Measurements from ENCODE around the gene ARHGEF4.

Gene ARHGEF4

GRCh38 chr2:130821867-130822266 is 14.8 kb upstream of the ARHGEF4 start:
- TF ChIP-seq CTCF (conservative IDR thresholded peaks at IDR 0.05; ENCODE audit: low read length) (no peak), EZH2phosphoT487 (IDR thresholded peaks at IDR 0.05; ENCODE audit: borderline replicate concordance) (no peak)
- H3K9ac ChIP-seq (ENCODE audit: low read depth, low read length, poor library complexity, severe bottlenecking) = no peak overlapping the region
- no peaks in the 10 kb centered on the region for H3K79me2 ChIP-seq (ENCODE audit: insufficient read depth, low read length)
- no peak overlapping the region for H3K4me2 ChIP-seq (ENCODE audit: low read depth, low read length, poor library complexity, severe bottlenecking)
- no peak overlapping the region for H3K4me3 ChIP-seq (ENCODE audit: low read length, poor library complexity, severe bottlenecking)
- H2AFZ ChIP-seq (ENCODE audit: low read length) = no peak overlapping the region
- H4K20me1 ChIP-seq (ENCODE audit: insufficient read depth, low read length, poor library complexity, severe bottlenecking) = no peaks in the 10 kb centered on the region
- no peaks in the 10 kb centered on the region for H3F3A ChIP-seq (ENCODE audit: low read depth)
- no peaks in the 10 kb centered on the region for H3K4me1 ChIP-seq (ENCODE audit: insufficient read depth, low read length, poor library complexity, severe bottlenecking)
- H3K9me2 ChIP-seq (replicated peaks; ENCODE audit: low read depth, low read length) = no peaks in the 10 kb centered on the region
- no peaks in the 10 kb centered on the region for H3K36me3 ChIP-seq (ENCODE audit: insufficient read depth, low read length)
- no peaks in the 10 kb centered on the region for H3K27me3 ChIP-seq (ENCODE audit: insufficient read depth, low read length, poor library complexity, severe bottlenecking)
- no peaks in the 10 kb centered on the region for H3K9me3 ChIP-seq (ENCODE audit: insufficient read depth, low read depth, low read length)

- no peak overlapping the region for H3K4me3 ChIP-seq (ENCODE audit: low read length, poor library complexity, severe bottlenecking)
- H3K27me3 ChIP-seq (ENCODE audit: insufficient read depth, low read length, poor library complexity, severe bottlenecking) = no peaks in the 10 kb centered on the region
- H4K20me1 ChIP-seq (ENCODE audit: insufficient read depth, low read length, poor library complexity, severe bottlenecking) = no peaks in the 10 kb centered on the region
- no peaks in the 10 kb centered on the region for H3K4me1 ChIP-seq (ENCODE audit: insufficient read depth, low read length, poor library complexity, severe bottlenecking)
- TF ChIP-seq CTCF (conservative IDR thresholded peaks at IDR 0.05; ENCODE audit: low read length) = no peak
- TF ChIP-seq EZH2phosphoT487 (IDR thresholded peaks at IDR 0.05; ENCODE audit: borderline replicate concordance) = no peak
- H2AFZ ChIP-seq (ENCODE audit: low read length) = no peak overlapping the region
- no peaks in the 10 kb centered on the region for H3K79me2 ChIP-seq (ENCODE audit: insufficient read depth, low read length)
- H3K9me2 ChIP-seq (replicated peaks; ENCODE audit: low read depth, low read length) = no peaks in the 10 kb centered on the region
- H3K4me2 ChIP-seq (ENCODE audit: low read depth, low read length, poor library complexity, severe bottlenecking) = no peak overlapping the region
- no peaks in the 10 kb centered on the region for H3K9me3 ChIP-seq (ENCODE audit: insufficient read depth, low read depth, low read length)
- no peaks in the 10 kb centered on the region for H3F3A ChIP-seq (ENCODE audit: low read depth)
- no peak overlapping the region for H3K9ac ChIP-seq (ENCODE audit: low read depth, low read length, poor library complexity, severe bottlenecking)
- no peaks in the 10 kb centered on the region for H3K36me3 ChIP-seq (ENCODE audit: insufficient read depth, low read length)
These were observed 13.9 kb upstream of the ARHGEF4 start for GRCh38 chr2:130822766-130823165.

GRCh38 chr2:130823171-130823885 is 13.4 kb upstream of the ARHGEF4 start:
- Histone ChIP-seq H3K79me2 (ENCODE audit: insufficient read depth, low read length) (no peaks in the 10 kb centered on the region), H4K20me1 (ENCODE audit: insufficient read depth, low read length, poor library complexity, severe bottlenecking) (no peaks in the 10 kb centered on the region), H3K27me3 (ENCODE audit: insufficient read depth, low read length, poor library complexity, severe bottlenecking) (no peaks in the 10 kb centered on the region), H3K9ac (ENCODE audit: low read depth, low read length, poor library complexity, severe bottlenecking) (no peak overlapping the region), H2AFZ (ENCODE audit: low read length) (no peak overlapping the region), H3K4me3 (ENCODE audit: low read length, poor library complexity, severe bottlenecking) (no peak overlapping the region), H3K9me3 (ENCODE audit: insufficient read depth, low read depth, low read length) (no peaks in the 10 kb centered on the region), H3F3A (ENCODE audit: low read depth) (no peaks in the 10 kb centered on the region), H3K4me2 (ENCODE audit: low read depth, low read length, poor library complexity, severe bottlenecking) (no peak overlapping the region), H3K36me3 (ENCODE audit: insufficient read depth, low read length) (no peaks in the 10 kb centered on the region), H3K9me2 (replicated peaks; ENCODE audit: low read depth, low read length) (no peaks in the 10 kb centered on the region), H3K4me1 (ENCODE audit: insufficient read depth, low read length, poor library complexity, severe bottlenecking) (no peaks in the 10 kb centered on the region)
- TF ChIP-seq EZH2phosphoT487 (IDR thresholded peaks at IDR 0.05; ENCODE audit: borderline replicate concordance) (no peak), CTCF (conservative IDR thresholded peaks at IDR 0.05; ENCODE audit: low read length) (no peak)

Data from Loucy (cell line).